Activated CD8-positive, alpha-beta memory T cell treated with anti-CD3 and anti-CD28 coated beads, Interleukin-2, amount 50 U/mL, for 48 hours (primary cell): ENCODE results near the gene CHST14.
"Not testable (repeated sequence)": the region's sequence is repeated elsewhere in the genome, so short reads cannot be mapped to it uniquely, and the experiment has no call there.

ENCODE experiments used
- DNase-seq: peaks from one replicate; pipeline ENCODE4 v3.0.0-alpha.2; 2020

CHST14 gene

GRCh38 chr15:40441565-40442531, 28.9 kb upstream of the CHST14 start:
- peak; percentile 67 for DNase-seq

GRCh38 chr15:40443255-40443654, 27.5 kb upstream of the CHST14 start:
- DNase-seq, result no peak

DNA sequence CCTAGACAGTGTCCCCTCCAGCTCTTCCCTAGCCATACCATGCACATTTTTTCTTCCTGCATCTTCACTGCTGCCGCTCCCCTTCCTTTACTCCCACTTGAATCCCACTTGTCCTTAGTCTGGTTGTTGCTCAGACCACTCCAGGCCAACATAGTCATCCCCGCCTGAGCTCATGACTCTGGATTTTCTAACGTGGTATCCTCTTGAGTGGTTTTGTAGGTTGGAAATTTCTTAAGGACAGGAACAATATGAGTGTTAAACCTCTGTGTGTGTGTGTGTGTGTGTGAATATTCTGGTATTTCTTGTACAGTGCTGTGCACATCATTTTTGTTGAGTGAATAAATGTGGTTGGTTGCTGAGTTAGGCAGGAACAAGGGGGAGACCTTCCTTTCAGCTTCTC, 26.9 kb upstream of the CHST14 start:
- no peak for DNase-seq

DNA sequence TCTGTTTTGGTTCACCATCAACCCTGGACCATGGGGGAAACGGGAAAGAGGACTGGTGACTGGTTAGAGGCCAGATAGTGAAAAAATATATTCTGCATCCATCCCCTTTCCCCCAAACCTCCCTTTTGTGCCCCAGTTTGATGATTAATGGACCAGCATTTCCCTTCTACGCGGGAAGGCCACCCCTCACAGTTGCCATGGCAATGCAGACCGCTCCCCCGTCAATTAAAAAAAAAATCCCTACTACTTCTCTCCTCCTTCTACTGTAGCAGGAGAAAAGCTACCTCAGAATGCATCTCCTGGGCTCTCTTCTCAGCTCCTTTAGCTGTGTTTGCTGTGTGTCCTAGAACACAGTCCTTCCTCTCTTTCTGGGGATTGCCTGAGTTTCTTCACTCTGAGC, 26.0 kb upstream of the CHST14 start:
- DNase-seq, result no peak

GRCh38 chr15:40445421-40445922, 25.3 kb upstream of the CHST14 start:
- no peak for DNase-seq

DNA sequence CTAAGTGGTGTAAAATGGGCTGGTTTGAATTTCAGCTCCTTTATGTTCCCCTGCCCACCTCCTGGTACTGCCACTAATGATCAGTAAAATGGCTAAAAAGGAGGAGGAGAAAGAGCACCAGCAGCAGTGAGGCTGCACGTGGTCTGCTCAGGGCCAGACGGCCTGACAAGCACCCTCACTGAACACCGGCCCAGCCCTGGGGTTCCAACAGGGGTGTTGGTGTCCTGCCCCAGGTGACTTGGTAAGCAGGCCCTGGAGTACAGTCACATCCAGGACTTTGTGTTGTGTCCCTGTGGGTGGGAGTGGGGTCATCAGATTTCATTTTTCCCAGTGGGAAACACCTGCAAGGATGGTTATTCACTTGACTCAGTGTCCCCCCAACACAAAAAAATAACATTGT, 24.6 kb upstream of the CHST14 start:
- no peak for DNase-seq

GRCh38 chr15:40448354-40448753, 22.4 kb upstream of the CHST14 start:
- DNase-seq, result no peak

- no peak for DNase-seq
Measured at GRCh38 chr15:40449275-40449674, 21.5 kb upstream of the CHST14 start.

- no peak for DNase-seq
Measured at GRCh38 chr15:40450047-40450446, 20.7 kb upstream of the CHST14 start.

DNA sequence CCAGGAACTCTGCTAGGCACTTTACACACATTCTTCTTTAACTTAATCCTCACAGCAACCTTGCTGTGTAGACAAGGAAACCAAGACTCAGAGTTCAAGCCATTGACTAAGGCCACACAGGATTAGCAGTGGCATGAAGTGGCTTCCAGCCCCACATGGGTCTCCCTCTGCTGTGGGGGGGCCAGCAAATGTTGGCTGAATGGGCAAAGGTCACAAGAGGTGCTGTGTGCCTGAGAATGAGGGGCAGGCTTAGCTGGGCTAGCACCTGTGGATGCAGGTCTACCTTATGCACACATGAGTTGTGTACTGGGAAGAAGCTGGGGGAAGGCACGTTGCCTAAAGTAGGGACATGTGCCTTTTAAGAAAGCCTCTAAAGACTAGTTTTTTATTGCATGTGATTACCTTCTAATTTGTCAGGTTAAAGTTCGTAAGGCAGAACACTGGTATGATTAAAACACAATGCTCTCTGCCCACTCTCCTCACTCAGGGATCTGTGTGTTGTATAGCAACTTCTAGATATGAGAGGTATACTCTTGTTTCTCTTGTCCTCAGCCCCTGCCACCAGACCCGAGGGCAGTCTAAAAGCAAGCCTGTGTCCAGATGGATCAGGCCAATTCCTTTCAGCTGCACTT, 19.1 kb upstream of the CHST14 start:
- no peak for DNase-seq

- no peak for DNase-seq
Measured at GRCh38 chr15:40452296-40453090, 18.3 kb upstream of the CHST14 start.

GRCh38 chr15:40453941-40454340, 16.8 kb upstream of the CHST14 start:
- DNase-seq, result not testable (repeated sequence)

DNA sequence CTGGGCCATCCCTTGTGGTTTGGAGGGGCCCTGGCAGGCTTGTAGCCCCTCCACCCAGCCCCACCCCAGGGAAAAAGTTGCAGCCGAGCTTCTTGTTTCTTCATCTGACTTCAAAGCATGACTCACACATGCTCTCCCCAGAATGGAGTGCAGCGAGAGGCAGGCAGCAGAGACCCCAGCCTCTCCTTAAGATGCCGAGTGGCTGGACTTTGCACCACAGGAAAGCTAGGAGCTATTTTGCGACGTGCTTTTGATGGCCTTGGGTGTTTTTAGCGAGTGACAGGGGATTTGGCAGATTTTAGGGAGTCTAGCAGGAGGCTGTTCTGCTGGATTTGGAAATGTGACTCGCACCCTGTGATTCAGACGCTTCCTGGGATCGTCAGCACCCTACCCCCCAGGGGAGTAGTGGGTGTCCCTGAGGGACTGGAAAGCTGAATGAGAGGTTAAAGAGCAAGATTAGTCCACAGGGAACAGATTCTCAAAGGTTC, 15.8 kb upstream of the CHST14 start:
- DNase-seq, result no peak

DNA sequence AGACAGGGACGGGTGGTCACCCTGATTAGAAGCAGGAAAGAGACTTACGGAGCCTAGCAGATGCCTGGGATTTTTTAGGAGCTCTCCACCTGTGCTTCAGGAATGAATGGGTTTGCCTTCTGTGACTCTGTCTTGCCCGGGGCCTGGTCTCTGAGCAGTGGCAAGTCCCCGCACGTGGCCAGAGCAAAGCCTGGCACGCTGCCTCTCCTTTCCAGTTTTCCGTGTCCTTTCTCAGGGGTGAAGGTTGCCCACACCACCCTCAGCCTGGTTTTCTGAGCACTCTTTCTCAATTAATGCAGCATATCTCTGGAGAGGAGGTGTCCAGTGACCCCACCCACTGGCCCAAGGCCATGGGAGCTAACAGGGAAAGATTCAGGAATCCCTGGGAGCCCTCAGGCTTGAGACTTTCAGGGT, 14.5 kb upstream of the CHST14 start:
- DNase-seq, result no peak

- DNase-seq, result no peak
Measured at GRCh38 chr15:40456738-40457137, 14.0 kb upstream of the CHST14 start.

DNA sequence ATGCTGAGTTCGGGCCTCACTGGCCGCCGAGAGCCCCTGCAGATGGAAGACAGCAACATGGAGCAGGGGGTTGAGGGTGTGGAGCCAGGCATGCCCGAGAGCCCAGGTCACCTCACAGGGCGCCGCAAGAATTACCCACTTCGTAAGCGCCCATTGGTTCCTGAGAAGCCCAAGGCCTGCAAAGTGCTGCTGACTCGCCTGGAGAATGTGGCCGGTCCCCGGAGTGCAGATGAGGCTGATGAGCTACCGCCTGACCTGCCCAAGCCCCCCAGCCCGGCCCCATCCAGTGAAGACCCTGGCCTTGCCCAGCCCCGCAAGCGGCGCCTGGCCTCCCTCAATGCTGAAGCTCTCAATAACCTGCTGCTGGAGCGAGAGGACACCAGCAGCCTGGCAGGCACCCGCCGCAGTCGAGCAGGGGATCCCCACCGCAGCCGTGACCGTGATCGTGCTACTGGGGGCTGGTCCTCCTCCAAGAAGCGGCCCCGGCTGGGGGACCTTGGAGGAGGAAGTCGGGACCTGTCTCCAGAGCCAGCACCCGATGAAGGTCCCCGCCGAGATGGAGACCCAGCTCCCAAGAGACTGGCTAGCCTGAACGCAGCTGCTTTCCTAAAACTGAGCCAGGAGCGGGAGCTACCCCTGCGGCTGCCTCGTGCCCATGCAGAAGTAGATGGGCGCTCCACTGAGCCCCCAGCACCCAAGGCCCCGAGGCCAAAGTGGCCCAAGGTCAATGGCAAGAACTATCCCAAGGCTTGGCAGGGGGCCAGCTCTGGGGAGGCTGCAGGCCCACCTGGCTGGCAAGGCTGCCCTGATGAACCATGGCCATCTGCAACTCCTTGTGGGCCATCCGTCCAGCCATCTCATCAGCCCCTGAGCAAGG, 12.1 kb upstream of the CHST14 start:
- DNase-seq, result no peak

- no peak for DNase-seq
Measured at GRCh38 chr15:40459391-40460015, 11.3 kb upstream of the CHST14 start.

GRCh38 chr15:40460404-40460803, 10.4 kb upstream of the CHST14 start:
- DNase-seq, result no peak

DNA sequence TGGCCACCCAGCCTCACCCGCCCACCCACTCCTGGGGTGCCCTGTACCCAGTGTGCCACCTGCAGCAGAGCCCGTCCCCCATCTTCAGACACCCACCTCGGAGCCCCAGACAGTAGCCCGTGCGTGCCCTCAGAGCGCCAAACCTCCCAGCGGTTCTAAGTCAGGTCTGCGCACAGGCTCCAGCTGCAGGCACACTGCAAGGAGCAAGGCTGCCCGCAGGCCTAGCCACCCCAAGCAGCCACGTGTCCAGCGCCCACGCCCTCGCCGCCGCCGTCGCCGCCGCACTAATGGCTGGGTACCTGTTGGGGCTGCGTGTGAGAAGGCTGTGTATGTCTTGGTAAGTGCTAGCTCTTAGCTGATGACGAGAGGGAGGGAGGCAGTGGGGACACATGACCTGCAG, 8.8 kb upstream of the CHST14 start:
- DNase-seq, result no peak

DNA sequence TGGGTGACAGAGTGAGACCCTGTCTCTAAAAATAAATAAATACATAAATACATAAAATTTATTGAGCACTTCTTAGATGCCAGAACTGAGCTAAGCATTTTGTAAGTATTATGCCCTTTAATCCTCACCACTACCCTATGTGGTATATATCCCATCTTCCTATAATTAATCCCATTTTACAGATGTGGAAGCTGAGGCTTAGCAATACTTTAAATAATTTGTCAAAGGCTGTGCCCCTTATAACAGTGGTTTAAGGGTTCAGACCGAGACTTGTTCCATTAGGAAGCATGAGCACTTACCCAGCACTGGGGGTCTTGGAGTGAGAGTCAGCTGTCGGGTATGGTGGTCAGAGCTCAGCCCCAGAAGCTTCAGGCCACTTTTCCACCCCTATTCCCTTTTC, 7.5 kb upstream of the CHST14 start:
- no peak for DNase-seq

DNA sequence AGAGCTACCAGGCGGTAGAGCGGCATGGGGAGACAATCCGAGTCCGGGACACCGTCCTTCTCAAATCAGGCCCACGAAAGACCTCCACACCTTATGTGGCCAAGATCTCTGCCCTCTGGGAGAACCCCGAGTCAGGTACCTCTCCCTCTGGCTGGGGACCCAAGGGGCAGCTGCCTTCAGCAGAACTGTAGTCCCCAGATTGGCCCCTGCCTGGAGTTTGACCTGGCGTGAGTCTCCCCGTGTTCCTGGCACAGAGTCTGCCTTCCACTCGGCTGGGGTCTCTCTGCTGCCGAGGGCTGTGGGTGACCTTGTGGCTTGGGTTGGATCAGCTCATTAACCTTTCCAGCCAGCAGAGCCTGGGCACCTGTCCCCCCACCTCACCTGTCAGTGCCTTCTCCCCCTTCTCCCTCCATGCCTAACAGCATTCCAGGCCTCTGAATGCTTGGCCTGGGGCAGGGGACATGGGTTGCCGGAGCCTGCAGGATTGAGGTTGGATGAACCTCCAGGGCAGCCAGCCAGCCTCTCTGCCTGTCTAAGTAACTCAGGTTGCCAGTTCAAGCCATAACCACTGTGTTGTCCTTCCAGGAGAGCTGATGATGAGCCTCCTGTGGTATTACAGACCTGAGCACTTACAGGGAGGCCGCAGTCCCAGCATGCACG, 6.8 kb upstream of the CHST14 start:
- DNase-seq, result no peak
